Right ventricle myocardium inferior (tissue), 1 donor: ENCODE results near the gene GNAI2. TPM values are rescaled to one million over a fixed set of nuclear protein-coding genes. Genes with fewer than 3 reads are reported as not detected.
A peak's percentile ranks its signal among the peaks of the same experiment; 100 is the strongest.
"Not testable (repeated sequence)": the region's sequence is repeated elsewhere in the genome, so short reads cannot be mapped to it uniquely, and the experiment has no call there.

Experiments used
- ATAC-seq: fragments of 200-7000 bp; cut with Tn5 transposase; one replicate; pipeline ENCODE4 v1.9.1; 2020; ENCODE audit warnings: mild to moderate bottlenecking, moderate library complexity
- DNase-seq: peaks from one replicate; pipeline ENCODE4 v3.0.0; 2021; ENCODE audit errors: missing footprints
- intact Hi-C: fragments of 100-400 bp; cut with DNase I; formaldehyde crosslinking; loops from one replicate; pipeline ENCODE4 v1.11.0; 2022
- total RNA-seq: library from RNA; stranded (reverse); fragmentation: NEBNext Ultra II Directional; extraction: Animal tissue kit (Norgen Biotek cat#: 25700); gene quantifications from one replicate; pipeline ENCODE4 v1.2.1, GENCODE V29; 2021
- donor health status: DM: no; HTN: yes; CAD: no; lungs with severe emphysema.

The GNAI2 gene
- total RNA-seq, 1 donor from 2014 or later = 153 TPM

- no peak for DNase-seq
- intact Hi-C loops = no loop called here
- ATAC-seq = no peak
These were observed 33.5 kb downstream of the GNAI2 start for GRCh38 chr3:50269460-50269859.

GRCh38 chr3:50269977-50270413, 34.0 kb downstream of the GNAI2 start:
- no peak for ATAC-seq
- intact Hi-C loops = loop anchor here (5.0 kb wide), 1 partner anchor 148 kb away; no protein-coding TSS in a partner anchor

DNA sequence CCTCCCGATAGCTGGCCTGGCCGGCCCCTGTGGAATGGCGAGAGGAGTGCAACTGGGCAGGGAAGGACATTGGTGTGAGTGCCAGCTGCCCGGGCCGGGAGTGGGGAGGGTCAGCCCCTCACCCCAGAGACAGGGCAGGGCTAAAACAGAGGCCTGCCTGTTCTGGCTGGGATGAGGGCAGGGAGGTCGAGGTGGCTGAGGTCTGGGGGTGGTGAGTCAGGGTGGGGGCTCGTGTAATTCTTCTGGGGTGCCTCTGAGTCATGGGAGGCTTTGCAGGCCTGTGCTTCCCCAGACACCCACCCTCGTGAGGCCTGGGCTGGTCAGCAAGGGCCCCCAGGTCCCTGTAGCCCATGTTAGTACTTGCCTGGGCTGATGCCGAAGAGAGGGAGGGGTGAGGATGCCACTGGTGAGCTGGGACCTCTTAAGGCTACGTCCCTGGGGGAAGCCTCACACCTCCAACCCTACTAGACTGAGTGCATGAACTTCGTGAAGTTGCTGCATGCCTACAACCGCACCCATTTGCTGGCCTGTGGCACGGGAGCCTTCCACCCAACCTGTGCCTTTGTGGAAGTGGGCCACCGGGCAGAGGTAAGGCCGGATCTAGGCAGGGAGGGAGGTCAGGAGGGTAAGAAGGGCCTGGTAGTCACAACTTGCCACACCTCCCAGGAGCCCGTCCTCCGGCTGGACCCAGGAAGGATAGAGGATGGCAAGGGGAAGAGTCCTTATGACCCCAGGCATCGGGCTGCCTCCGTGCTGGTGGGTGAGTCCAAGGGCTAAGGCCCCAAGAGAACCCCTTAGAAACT, 34.6 kb downstream of the GNAI2 start:
- ATAC-seq (no peak), DNase-seq (no peak)
- intact Hi-C loops = loop anchor here (5.0 kb wide), 1 partner anchor 148 kb away; no protein-coding TSS in a partner anchor

More at GRCh38 chr3:50269977-50270413, 34.0 kb downstream of the GNAI2 start:
- DNase-seq = no peak

DNA sequence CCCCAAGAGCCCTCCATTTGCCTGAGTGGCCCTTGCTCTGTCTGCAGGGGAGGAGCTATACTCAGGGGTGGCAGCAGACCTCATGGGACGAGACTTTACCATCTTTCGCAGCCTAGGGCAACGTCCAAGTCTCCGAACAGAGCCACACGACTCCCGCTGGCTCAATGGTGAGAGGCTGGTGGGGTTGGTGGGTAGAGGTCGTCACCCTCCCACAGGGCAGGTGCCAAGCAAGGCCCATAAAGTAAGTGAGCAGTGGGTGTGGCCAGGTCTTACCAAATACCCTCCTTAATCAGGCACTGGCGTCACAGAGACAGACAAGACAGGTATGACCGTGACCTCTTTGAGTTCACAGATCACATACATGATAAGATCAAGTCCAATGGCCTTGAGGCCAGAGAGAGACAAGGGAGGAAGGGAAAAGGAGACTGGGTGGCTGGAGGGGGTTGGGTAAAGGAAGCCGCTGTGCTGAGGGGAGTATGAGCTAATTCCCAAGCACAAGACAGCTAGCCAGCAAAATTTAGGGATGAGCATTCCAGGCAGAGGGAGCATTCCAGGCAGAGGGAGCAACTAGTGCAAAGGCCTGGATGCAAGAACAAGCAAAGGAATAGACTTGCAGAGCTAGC, 35.4 kb downstream of the GNAI2 start:
- ATAC-seq (no peak), DNase-seq (no peak)
- intact Hi-C loops = loop anchor here (5.0 kb wide), 1 partner anchor 149 kb away; no protein-coding TSS in a partner anchor

- intact Hi-C loops = loop anchor here (5.0 kb wide), 1 partner anchor 150 kb away; no protein-coding TSS in a partner anchor
- ATAC-seq, DNase-seq: not testable (repeated sequence)
These were observed 36.5 kb downstream of the GNAI2 start for GRCh38 chr3:50272538-50272910.

DNA sequence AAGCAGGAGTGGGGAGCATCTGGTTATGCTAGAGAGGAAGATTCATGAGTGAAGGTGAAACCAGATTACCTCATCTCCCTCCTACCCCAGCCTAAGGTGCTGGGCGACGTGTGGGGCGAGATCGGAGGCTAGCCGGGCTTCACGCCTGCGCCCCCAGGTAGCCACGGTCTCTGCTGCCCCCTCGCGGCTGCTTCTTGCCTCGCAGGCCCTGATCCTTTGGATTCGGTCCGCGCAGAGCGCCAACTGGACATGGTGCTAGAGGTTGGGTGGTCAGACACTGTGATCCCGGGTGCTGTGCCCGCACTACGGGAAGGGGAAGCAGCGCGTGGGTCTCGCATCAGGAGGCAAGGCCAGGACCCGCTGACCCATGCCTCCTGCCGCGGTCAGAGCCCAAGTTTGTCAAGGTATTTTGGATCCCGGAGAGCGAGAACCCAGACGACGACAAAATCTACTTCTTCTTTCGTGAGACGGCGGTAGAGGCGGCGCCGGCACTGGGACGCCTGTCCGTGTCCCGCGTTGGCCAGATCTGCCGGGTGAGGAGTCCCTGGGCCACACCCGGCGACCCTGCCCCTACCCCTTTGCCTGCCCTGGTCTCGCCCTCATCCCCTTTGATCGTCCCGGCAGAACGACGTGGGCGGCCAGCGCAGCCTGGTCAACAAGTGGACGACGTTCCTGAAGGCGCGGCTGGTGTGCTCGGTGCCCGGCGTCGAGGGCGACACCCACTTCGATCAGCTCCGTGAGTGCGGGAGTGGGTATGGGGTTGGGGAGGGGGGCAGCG, 37.1 kb downstream of the GNAI2 start:
- DNase-seq (peak; percentile 96), ATAC-seq (peak; percentile 76)
- intact Hi-C loops = loop anchor here (1.0 to 5.0 kb wide), 3 partner anchors 46 to 151 kb away; no protein-coding TSS in a partner anchor

DNA sequence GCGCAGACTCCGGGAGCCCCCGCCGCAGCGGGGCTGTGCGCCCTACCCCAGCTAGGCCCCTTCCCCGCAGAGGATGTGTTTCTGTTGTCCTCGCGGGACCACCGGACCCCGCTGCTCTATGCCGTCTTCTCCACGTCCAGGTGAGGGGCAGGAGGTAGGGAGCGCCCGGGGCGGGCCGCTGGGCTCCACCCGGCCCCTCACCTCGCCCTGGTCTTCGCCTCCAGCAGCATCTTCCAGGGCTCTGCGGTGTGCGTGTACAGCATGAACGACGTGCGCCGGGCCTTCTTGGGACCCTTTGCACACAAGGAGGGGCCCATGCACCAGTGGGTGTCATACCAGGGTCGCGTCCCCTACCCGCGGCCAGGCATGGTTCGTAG, 37.7 kb downstream of the GNAI2 start:
- ATAC-seq = no peak
- intact Hi-C loops = loop anchor here (1.0 to 5.0 kb wide), 4 partner anchors 46 to 151 kb away; no protein-coding TSS in a partner anchor

DNA sequence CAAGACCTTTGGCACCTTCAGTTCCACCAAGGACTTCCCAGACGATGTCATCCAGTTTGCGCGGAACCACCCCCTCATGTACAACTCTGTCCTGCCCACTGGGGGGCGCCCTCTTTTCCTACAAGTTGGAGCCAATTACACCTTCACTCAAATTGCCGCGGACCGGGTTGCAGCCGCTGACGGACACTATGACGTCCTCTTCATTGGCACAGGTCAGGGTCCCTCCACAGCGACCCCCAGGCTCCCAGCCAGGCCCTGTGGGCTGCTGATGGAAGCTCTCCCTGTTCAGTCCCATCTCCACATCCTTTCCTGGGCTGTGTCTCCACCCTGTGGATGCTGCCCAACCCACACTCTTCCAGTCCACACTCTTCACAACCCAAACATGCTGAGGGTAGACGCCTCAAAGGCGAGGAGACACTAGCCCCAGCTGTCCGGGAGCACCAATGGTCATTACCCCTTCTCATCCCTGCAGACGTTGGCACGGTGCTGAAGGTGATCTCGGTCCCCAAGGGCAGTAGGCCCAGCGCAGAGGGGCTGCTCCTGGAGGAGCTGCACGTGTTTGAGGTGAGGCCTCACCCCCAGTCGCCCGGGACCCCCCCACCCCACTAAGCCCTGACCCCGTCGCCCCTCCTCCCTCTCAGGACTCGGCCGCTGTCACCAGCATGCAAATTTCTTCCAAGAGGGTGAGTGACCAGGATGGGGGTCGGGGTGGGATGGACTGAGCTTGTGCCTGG, 38.5 kb downstream of the GNAI2 start:
- peak; percentile 33 for ATAC-seq
- intact Hi-C loops = loop anchor here (2.0 to 5.0 kb wide), 2 partner anchors 50 to 152 kb away; no protein-coding TSS in a partner anchor
- no peak for DNase-seq

More for the DNA sequence above, 37.7 kb downstream of the GNAI2 start:
- no peak for DNase-seq

GRCh38 chr3:50275141-50275995, 39.4 kb downstream of the GNAI2 start:
- ATAC-seq (no peak), DNase-seq (no peak)
- intact Hi-C loops = loop anchor here (2.0 kb wide), 1 partner anchor 49 kb away; no protein-coding TSS in a partner anchor

DNA sequence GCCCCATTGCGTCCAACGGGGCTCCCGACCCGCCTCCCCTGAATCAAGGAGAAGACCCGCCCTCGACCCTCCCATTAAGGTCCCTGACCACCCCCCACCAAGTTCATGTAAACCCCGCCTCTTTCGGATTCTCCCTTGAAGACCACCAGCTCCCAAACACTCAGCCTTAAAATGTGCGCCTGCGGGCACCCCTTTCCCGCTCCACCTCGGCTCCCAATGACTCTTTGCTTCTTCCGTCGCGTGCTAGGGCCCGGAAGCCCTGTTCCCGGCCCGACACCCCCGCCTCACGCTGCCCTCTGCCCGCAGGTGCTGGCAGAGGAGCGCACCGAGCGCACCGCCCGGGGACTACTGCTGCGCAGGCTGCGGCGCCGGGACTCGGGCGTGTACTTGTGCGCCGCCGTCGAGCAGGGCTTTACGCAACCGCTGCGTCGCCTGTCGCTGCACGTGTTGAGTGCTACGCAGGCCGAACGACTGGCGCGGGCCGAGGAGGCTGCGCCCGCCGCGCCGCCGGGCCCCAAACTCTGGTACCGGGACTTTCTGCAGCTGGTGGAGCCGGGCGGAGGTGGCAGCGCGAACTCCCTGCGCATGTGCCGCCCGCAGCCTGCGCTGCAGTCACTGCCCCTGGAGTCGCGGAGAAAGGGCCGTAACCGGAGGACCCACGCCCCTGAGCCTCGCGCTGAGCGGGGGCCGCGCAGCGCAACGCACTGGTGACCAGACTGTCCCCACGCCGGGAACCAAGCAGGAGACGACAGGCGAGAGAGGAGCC, 40.2 kb downstream of the GNAI2 start:
- intact Hi-C loops = loop anchor here (2.0 kb wide), 1 partner anchor 49 kb away; no protein-coding TSS in a partner anchor
- DNase-seq = no peak
- ATAC-seq = no peak

DNA sequence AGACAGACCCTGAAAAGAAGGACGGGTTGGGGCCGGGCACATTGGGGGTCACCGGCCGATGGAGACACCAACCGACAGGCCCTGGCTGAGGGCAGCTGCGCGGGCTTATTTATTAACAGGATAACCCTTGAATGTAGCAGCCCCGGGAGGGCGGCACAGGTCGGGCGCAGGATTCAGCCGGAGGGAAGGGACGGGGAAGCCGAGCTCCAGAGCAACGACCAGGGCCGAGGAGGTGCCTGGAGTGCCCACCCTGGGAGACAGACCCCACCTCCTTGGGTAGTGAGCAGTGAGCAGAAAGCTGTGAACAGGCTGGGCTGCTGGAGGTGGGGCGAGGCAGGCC, 40.7 kb downstream of the GNAI2 start:
- intact Hi-C loops = no loop called here
- no peak for ATAC-seq
- no peak for DNase-seq

- ATAC-seq (no peak), DNase-seq (no peak)
- intact Hi-C loops = no loop called here
These were observed 42.3 kb downstream of the GNAI2 start for GRCh38 chr3:50278123-50278879.

DNA sequence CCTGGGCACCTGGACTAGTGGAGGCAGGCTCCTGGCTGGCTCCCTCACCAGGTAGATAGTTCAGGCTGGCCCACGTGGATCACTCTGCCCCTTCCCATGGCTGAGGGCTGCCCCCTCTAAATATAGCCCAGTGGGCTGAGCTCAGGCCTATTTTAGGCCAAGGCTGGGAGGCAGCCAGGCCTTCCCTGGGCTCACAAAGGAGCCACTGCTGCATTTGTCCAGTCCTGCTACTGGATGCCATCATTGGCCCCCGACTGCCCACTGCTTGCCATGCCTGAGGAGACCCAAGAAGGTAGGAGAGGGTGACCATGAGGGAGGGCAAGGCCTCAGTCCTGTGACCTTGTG, 42.8 kb downstream of the GNAI2 start, which contains the start of gene LSMEM2:
Gene LSMEM2 (plus strand): TSS at position 208 of the 345 bp plus-strand sequence. CDS start 27 bp downstream, at position 235.
- DNase-seq = no peak
- ATAC-seq = peak; percentile 86
- intact Hi-C loops = no loop called here

DNA sequence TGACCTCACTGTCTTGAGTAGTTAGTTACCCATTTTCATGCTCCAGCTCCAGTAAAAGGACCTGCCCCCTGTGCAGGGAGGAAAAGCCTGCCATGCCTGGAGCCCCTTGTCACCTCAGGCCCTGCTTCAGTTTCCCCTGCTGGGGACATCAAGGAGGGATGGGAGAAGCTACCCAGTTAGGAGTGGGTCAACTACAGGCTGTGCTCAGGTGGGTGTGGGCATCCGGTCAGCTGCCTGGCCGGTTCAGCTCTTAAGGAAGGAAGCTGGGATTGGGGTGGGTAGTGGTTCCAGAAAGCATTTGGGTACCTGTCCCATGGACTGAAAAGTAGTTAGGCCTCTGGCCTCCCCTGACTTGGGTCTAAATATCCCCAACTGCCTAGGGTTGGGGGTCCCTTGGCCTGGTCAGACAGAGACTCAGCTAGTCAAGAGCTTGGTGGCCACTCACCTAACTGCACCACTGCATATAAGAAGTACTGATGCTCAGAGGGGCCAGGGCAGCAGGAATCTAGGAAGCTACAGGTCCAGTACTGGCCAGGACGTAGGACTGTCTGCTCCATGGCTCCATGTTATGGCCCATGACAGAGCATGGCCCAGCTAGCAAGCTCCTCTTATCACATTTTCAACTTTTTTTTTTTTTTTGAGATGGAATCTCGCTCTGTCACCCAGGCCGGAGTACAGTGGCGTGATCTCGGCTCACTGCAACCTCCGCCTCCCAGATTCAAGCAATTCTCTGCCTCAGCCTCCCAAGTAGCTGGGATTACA, 43.4 kb downstream of the GNAI2 start:
- peak; percentile 12 for ATAC-seq
- intact Hi-C loops = no loop called here

DNA sequence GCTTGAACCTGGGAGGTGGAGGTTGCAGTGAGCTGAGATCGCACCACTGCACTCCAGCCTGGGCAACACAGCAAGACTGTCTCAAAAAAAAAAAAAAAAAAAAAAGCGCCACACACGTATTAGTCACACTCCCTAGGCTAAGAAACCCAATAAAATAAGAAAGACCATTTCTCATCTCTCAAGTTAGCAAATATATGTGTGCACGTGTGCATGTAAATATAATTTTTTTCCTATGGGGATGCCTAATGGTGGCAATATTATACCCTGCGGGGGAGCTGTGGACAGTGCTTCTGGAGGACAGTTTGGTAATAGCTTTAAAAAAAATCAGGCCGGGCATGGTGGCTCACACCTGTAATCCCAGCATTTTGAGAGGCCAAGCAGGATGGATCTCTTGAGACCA, 48.1 kb downstream of the GNAI2 start:
- ATAC-seq, intact Hi-C loops, DNase-seq: not testable (repeated sequence)

More for the DNA sequence above, 43.4 kb downstream of the GNAI2 start:
- no peak for DNase-seq
